SK-N-SH treated with all-trans-retinoic acid at 6 μM for 48 hours (cell line): ENCODE measurements around the gene ASTN2.

ENCODE experiments used
- ARNTL ChIP-seq: fragments of 450-650 bp; formaldehyde crosslinking; IDR thresholded peaks from 2 replicates; pipeline ENCODE4 v1.5.0; 2020; ENCODE audit warnings: low read depth, mild to moderate bottlenecking, moderate library complexity, borderline replicate concordance
- BACH2 ChIP-seq: fragments of 250-450 bp; sonication (Bioruptor Pico); IDR thresholded peaks from 2 replicates; pipeline ENCODE4 v1.9.0; 2021; ENCODE audit warnings: mild to moderate bottlenecking, borderline replicate concordance
- CSDC2 ChIP-seq: fragments of 250-450 bp; sonication (Bioruptor Pico); IDR thresholded peaks from 2 replicates; pipeline ENCODE4 v1.5.0; 2020; ENCODE audit warnings: mild to moderate bottlenecking, moderate library complexity
- ESRRG ChIP-seq: fragments of 250-450 bp; sonication (Bioruptor Pico); IDR thresholded peaks from 2 replicates; pipeline ENCODE4 v1.6.1; 2021; ENCODE audit warnings: mild to moderate bottlenecking
- OSR1 ChIP-seq: fragments of 250-450 bp; sonication (Bioruptor Pico); IDR thresholded peaks from 2 replicates; pipeline ENCODE4 v1.8.0; 2022; ENCODE audit warnings: moderate library complexity, mild to moderate bottlenecking, inconsistent platforms
- PATZ1 ChIP-seq: fragments of 250-450 bp; sonication (Bioruptor Pico); IDR thresholded peaks from 2 replicates; pipeline ENCODE4 v1.8.0; 2020; ENCODE audit warnings: mild to moderate bottlenecking, moderate library complexity, borderline replicate concordance
- SNAI2 ChIP-seq: fragments of 250-450 bp; sonication (Bioruptor Pico); IDR thresholded peaks from 2 replicates; pipeline ENCODE4 v1.5.0; 2020; ENCODE audit warnings: mild to moderate bottlenecking, moderate library complexity
- TCF4 ChIP-seq: fragments of 250-450 bp; sonication (Bioruptor Pico); IDR thresholded peaks from 2 replicates; pipeline ENCODE4 v1.8.0; 2021; ENCODE audit warnings: mild to moderate bottlenecking, moderate library complexity, borderline replicate concordance
- ZFP30 ChIP-seq: fragments of 450-650 bp; formaldehyde crosslinking; IDR thresholded peaks from 2 replicates; pipeline ENCODE4 v1.5.0; 2022; ENCODE audit warnings: mild to moderate bottlenecking, moderate library complexity
- ZNF565 ChIP-seq: fragments of 450-650 bp; formaldehyde crosslinking; conservative IDR thresholded peaks from 2 replicates; pipeline ENCODE4 v1.5.0; 2020; ENCODE audit warnings: low read depth, mild to moderate bottlenecking, moderate library complexity
- ZNF70 ChIP-seq: fragments of 450-650 bp; formaldehyde crosslinking; IDR thresholded peaks from 2 replicates; pipeline ENCODE4 v1.5.0; 2020; ENCODE audit warnings: mild to moderate bottlenecking, moderate library complexity
- ZNF8 ChIP-seq: fragments of 450-650 bp; formaldehyde crosslinking; IDR thresholded peaks from 2 replicates; pipeline ENCODE4 v1.5.0; 2020; ENCODE audit warnings: mild to moderate bottlenecking, moderate library complexity

- TF ChIP-seq ZFP30 (CRISPR knock-in tag) (no peak), TCF4 (CRISPR knock-in tag) (no peak), OSR1 (CRISPR knock-in tag) (no peak), SNAI2 (CRISPR knock-in tag) (no peak), BACH2 (CRISPR knock-in tag) (no peak), CSDC2 (CRISPR knock-in tag) (no peak), PATZ1 (CRISPR knock-in tag) (no peak), ZNF8 (CRISPR knock-in tag) (no peak), ARNTL (no peak), ZNF565 (CRISPR knock-in tag) (no peak), ZNF70 (CRISPR knock-in tag) (no peak), ESRRG (no peak)
Observed at GRCh38 chr9:117286245-117286644, 128.6 kb downstream of the ASTN2 start.
